Measurements from ENCODE around the gene IL26.

DNA sequence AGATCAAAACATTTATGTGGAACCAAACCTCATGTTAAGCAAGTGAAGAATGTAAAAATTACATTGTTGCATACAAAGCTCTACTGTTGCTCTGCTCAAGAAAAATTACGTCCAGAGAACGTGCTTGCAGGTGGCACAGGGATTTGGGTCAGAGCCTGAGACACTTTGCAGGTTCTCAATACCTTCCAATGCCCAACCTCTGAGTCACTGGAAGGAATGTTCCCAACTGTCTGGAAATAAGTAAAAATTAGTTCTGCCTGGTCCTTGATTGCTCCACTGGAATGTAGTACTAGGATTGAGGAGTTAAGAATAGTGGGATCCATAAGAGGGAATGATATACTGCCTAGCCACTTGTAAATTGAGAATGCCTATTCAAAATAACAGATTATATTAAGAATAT is 63.2 kb downstream of the IL26 start:
- no peak for TF ChIP-seq POLR2A (IDR thresholded peaks at IDR 0.05)
- TF ChIP-seq, protein P1, sequence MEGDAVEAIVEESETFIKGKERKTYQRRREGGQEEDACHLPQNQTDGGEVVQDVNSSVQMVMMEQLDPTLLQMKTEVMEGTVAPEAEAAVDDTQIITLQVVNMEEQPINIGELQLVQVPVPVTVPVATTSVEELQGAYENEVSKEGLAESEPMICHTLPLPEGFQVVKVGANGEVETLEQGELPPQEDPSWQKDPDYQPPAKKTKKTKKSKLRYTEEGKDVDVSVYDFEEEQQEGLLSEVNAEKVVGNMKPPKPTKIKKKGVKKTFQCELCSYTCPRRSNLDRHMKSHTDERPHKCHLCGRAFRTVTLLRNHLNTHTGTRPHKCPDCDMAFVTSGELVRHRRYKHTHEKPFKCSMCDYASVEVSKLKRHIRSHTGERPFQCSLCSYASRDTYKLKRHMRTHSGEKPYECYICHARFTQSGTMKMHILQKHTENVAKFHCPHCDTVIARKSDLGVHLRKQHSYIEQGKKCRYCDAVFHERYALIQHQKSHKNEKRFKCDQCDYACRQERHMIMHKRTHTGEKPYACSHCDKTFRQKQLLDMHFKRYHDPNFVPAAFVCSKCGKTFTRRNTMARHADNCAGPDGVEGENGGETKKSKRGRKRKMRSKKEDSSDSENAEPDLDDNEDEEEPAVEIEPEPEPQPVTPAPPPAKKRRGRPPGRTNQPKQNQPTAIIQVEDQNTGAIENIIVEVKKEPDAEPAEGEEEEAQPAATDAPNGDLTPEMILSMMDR (IDR thresholded peaks at IDR 0.05), result no peak
